GM19397 (cell line): ENCODE results near the gene MAP3K7.

Experiments used
- ATAC-seq: cut with Tn5 transposase; IDR thresholded peaks from one replicate; pipeline ENCODE4 v1.9.1; 2021; ENCODE audit warnings: mild to moderate bottlenecking, moderate library complexity; ENCODE audit not compliant: unreplicated experiment

The MAP3K7 gene

DNA sequence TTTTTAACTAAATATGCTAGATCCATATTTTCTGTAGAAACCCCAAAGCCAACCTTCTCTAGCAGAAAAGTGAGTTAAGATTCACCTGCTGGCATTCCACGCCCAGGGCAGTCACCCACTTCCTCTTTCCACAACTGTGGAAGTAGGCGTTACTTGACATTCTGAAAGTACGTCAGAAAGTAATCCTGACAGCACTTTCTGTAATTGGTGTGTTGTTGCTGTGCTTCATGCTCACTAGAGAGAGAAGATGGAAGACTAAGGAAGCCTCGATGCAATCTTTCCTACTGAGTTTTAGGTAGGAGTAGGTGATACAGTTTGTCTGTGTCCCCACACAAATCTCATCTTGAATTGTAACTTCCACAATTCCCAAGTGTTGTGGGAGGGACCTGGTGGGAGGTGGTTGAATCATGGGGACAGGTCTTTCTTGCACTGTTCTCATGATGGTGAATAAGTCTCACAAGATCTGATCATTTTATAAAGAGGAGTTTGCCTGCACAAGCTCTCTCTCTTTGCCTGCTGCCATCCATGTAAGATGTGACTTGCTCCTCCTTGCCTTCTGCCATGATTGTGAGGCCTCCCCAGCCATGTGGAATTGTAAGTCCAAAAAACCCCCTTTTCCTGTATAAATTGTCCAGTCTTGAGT is 101.1 kb downstream of the MAP3K7 start:
- no peak for ATAC-seq

- no peak for ATAC-seq
Observed at GRCh38 chr6:90484903-90485302, 102.0 kb downstream of the MAP3K7 start.

DNA sequence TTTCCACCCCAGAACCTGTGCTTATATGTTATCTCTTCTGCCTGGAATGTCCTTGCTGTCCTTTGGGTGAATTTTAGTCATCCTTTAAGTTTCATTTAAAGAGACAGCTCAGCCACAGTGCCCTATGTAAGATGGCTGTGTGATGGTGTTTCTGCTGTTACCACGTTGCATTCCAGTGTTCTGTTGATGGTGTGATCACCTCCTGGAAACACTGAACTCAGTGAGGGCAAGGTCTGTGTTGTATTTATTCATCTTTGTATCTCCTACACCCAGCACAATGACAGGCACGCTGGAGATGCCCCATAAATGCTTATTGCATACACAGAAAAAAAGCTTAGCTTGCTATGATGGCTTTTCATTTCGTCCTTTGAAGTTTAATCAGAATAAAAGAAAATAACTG is 102.5 kb downstream of the MAP3K7 start:
- no peak for ATAC-seq

DNA sequence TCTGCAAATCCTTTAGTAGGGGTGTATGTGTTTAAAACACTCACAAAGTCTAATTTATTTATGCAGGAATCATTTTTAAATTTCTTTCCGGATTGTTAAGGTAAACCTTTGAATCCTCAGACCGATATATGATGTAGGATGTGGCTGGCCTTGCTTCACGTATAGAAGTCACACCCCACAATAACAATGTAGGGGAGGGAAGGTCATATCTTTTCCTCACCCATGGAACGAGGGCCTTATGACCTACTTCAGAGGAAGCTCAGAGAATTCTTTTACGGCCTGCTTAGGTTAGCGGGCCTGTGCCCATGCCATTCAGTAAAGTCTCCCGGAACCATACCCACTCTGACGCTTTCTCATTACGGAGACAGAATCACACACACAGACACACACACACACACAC is 102.9 kb downstream of the MAP3K7 start:
- ATAC-seq = no peak

DNA sequence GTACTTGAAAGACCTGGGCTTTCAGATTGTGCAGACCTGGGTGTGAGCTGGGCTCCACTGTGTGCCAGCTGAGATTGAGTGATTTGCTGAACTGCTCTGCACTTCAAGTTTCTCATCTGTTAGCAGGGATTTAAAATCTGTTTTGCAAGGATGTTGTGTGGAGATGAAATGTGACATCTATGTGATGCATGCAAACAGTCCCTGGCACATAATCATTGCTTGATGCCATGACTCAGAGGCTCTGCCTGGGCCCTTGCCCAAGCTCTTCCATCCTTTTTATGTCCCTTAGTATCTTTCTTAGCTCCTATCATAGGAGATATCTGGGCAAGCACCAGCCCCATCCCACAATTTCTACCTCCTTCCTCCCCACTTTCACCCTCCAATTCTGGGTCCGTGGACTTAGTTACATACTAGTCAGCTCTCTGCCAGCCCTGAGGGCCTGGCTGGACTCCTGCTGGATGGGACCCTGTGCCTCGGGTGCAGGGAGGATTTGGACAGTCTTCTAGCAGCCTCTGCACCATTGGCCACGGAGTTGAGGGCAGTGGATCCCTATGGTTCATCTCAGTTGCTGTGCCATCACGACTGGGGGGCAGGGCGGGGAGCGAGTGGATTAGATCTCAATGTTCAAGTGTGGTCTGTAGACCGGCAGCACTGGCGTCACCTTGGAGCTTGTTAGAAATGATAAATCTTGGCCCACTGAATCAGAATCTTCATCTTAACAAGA is 103.6 kb downstream of the MAP3K7 start:
- no peak for ATAC-seq

DNA sequence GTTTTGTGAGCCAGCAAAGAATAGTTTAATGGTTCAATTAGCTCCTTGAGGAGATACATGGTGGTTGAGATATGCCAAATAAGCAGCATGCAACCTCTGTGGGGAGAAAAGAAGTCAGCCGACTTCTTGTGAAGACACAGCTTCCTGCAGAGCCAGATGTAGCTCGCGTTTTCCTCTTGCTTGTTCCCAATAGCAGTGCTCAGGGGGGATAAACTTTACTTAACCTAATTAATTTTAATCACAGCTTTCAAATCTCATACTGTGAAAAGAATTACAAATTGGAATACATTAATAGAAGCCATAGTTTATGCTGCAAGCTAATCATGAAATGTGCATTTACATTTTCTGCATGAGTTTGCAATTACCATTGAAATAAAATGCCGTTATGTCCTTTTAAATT is 106.2 kb downstream of the MAP3K7 start:
- no peak for ATAC-seq

DNA sequence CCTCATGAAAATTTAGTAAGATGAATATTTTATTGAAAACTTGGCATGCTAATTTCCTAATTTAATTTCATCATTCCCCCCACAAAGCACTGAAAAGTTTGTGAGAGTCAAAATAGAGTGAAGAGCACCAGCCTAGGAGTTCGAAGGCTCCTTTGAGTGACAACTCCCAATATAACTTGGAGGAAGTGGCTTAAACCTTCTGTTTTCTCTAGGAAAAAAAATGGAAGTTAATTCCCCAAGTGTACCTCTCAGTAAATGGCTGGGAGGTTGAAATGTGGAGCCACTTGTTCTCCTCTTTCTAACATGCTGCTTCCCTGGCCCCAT is 107.3 kb downstream of the MAP3K7 start:
- ATAC-seq = no peak

- ATAC-seq = peak; percentile 83
Observed at GRCh38 chr6:90478789-90479602, 107.9 kb downstream of the MAP3K7 start.

DNA sequence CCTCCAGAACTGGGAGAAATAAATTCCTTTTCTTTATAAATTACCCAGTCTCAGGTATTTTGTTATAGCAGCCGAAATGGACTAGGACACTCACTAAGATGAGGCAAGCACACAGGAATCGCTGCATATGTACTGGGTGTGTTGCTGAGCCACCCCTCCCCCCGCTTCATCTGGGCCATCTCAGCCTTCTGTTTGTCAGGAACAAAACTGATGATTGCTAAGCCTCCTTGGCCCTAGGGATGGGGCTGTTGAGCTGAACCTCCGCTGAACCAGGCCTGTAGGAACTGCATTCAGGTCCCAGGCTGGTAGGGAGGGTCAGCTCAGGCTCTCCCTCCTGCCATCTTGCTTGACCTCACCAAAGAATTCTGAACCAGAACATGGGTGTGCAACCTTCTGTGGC is 108.6 kb downstream of the MAP3K7 start:
- no peak for ATAC-seq

DNA sequence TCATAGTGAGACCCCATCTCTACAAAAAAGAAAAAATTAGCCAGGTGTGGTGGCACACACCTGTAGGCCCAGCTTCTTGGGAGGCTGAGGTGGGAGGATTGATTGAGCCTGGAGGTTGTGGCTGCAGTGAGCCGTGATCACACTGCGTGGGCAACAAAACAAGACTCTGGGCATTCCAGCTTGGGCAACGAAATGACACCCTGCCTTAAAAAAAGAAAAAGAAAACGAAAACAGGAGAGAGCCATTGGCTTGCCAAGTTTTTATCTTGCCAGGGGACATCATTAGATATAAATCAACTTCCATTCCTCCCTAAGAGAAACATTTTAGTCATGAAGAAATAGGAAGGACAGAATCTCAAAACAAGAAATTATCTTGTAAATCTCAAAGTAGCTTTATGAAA is 109.5 kb downstream of the MAP3K7 start:
- no peak for ATAC-seq

DNA sequence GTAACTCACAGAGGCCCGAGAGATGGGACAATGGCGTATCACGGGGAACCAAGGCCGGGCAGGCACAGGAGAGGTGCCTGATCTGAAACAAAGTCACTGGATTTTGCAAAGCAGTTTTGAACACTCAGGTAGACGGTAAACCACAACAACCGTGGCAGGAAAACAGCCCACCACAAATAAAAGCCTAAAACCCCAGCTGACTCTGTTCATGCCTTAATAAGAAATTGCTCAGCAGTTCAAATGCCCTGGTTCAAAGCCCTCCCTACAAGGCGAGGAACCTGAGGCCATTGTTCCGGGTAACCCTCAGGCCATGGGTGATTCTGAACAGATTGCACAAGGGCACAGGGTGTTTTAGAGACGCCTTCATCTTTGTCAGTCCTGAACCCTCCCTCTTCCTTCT is 114.2 kb downstream of the MAP3K7 start:
- ATAC-seq = no peak

GRCh38 chr6:90471263-90471662 is 115.6 kb downstream of the MAP3K7 start:
- no peak for ATAC-seq

GRCh38 chr6:90469906-90470305 is 117.0 kb downstream of the MAP3K7 start:
- ATAC-seq = no peak

GRCh38 chr6:90468859-90469258 is 118.0 kb downstream of the MAP3K7 start:
- ATAC-seq = no peak

DNA sequence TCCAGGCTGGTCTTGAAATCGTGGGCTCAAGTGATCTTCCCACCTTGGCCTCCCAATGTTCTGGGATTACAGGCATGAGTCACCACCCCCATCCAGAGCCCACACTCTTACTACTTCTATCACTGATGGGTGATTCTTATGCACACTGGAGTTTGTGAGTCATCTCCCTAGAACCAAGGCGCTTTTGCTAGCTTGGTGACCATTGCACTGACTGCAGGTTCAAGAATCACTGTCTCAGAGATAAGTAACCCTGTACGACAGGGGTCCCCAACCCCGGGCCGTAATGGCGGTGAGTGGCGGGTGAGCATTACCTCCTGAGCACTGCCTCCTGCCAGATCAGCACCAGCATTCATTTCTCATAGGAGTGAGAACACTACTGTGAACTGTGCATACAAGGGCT is 118.8 kb downstream of the MAP3K7 start:
- no peak for ATAC-seq

DNA sequence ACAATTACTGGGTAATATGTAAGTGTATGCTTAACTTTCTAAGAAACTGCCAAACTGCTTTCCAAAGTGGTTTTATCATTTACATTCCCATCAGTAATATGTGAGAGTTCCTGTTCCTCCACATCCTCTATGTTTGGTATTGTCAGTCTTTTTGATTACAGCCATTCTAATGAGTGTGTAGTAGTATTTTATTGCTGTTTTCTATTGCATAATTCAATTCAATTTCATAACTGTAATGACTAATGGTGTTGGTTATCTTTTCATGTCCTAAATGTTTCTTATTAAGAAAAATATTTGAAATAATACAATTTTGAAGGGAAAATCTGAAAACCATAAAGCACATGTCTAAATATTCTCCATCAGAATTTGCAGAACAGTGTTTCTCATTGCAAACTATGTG is 119.3 kb downstream of the MAP3K7 start:
- no peak for ATAC-seq

DNA sequence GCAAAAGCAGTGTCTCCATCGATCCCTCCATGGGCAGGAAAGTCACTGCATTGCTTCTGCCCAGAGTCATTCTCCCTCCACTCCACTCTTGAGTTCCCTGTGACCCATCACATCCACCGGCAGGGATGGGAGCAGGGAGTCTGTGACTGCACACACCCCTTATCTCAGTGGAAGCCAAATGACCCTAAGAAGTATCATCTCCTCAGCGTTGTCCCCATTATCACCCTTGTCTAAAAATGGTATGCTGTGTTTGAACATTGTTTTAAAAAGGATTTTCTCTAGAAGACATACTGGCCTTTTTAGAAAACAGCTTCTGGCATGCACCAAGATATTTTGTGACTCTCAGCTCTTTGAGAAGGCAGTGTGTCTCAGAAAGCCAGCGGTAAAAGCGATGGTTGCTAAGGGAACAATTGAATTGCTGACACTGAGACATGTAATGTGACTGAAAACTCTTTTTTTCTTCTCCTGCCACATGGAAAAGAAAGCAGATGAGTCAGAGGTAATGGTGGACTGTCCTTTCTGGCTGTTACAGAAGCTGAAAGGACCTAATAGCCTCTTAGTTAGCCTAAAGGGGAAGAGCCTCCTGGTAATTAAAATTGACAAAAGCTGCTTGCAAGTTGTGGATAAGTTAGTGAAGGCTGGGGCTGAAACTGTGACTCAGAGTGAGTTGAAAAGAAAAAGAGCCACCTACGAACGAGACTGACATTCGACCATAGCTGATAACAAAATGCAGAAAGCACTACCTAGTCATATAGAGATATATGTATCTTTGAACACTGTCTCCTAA is 120.5 kb downstream of the MAP3K7 start:
- no peak for ATAC-seq

GRCh38 chr6:90465686-90466085 is 121.2 kb downstream of the MAP3K7 start:
- ATAC-seq = no peak

DNA sequence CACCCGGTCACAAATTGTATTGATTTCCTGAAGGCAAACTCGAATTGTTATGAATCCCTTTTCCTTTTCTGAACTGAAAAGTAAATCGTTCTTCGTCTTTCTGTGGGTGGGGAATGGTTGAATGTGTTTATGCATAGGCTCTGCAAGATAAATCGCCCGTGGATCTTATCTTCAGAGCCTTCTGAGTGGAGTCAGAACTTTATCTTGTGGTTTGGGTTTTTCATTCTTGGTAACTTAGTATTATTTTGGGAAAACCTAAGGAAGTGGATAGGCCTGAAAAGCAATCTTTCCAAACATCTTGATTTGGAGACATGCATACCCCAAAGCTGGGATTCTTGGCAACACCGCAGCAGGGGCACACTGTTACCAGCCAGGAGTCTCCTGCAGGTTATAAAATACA is 122.4 kb downstream of the MAP3K7 start:
- no peak for ATAC-seq

DNA sequence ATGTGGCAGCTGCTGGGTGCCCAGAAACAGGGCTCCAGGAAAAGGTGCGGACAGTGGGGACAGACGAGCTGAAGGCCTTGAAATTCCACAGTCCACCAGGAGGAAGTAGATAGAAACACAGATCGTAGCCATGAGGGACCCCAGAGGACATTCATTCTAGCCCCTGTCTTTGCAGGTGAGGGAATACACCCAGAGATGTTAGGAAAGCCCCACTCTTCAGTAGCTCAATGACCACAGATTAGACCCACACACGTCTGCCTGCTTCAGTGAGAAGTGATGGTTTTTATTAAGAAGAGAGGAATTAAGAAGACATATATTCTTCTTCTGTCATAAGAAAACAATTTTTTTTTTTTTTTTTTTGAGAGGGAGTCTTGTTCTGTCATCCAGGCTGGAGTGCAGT is 123.0 kb downstream of the MAP3K7 start:
- ATAC-seq = no peak
